ENCODE measurements around the gene COQ10A.
A peak's percentile ranks its signal among the peaks of the same experiment; 100 is the strongest.

The COQ10A gene

DNA sequence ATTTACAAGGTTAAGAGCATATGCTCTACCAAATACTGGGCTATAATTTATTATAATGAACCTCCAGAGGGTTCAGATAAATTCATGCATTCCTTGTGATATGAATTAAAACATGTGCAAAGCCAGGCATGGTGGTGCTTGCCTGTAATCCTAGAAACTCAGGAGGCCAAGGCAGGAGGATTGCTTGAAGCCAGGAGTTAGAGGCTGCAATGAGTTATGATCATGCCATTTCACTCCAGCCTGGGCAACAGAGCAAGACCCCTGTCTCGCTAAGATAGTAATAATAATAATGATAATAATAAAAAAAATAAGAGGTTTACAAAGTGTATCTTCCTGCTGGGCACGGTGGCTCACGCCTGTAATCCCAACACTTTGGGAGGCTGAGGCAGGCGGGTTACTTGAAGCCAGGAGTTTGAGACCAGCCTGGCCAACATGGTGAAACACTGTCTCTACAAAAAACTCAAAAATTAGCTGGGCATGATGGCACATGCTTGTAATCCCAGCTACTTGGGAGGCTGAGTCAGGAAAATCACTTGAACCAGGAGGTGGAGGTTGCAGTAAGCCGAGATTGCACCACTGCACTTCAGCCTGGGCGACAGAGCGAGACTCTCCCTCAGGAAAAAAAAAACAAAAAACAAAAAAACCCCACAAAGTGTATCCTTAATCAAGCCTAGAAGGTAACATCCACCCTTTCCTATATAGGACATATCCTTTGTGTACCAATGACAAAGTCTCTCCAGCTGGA lies 40.7 kb downstream of the COQ10A start:
- Histone ChIP-seq H3K36me3 (ENCODE audit: insufficient read depth, low read length) (peaks cover 31% of the 10 kb centered on the region), H3K27ac (no peak overlapping the region), H3K9me3 (ENCODE audit: low read depth, low read length) (no peaks in the 10 kb centered on the region), H3K4me3 (no peak overlapping the region), H3K9ac (ENCODE audit: insufficient read length) (no peak overlapping the region)
- no peak for DNase-seq (ENCODE audit: low read depth, low spot score)
- TF ChIP-seq POLR2AphosphoS5 (IDR thresholded peaks at IDR 0.05; ENCODE audit: borderline replicate concordance, low read depth, low read length) (no peak), EZH2 (IDR thresholded peaks at IDR 0.05) (no peak), FOXP2 (optimal IDR thresholded peaks at IDR 0.05; ENCODE audit: control extremely low read depth, extremely low read length, insufficient read depth) (no peak)

DNA sequence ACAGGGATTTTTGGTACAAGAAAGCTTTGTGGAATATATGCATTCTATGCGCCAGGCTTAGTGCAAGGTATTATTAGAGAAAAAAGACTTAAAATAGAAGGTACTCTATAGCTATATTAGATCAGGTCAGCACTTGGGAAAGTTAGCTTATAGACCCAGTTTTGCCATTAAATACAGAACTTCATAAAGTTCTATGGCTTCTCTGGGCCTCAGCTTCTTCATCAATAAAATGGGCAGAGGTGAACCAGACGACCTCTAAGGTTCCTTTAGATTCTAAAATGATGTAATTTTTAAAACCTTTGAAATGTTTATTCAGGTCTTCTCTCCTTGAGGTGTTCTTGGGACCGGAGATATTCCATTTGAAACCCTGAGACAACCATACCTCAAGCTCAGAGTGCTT lies 42.0 kb downstream of the COQ10A start:
- Histone ChIP-seq H3K4me3 (no peak overlapping the region), H3K27ac (no peak overlapping the region), H3K9ac (ENCODE audit: insufficient read length) (no peak overlapping the region), H3K9me3 (ENCODE audit: low read depth, low read length) (no peaks in the 10 kb centered on the region), H3K36me3 (ENCODE audit: insufficient read depth, low read length) (peaks cover 31% of the 10 kb centered on the region)
- TF ChIP-seq POLR2AphosphoS5 (IDR thresholded peaks at IDR 0.05; ENCODE audit: borderline replicate concordance, low read depth, low read length) (no peak), FOXP2 (optimal IDR thresholded peaks at IDR 0.05; ENCODE audit: control extremely low read depth, extremely low read length, insufficient read depth) (no peak), EZH2 (IDR thresholded peaks at IDR 0.05) (no peak)
- no peak for DNase-seq (ENCODE audit: low read depth, low spot score)

- H3K36me3 ChIP-seq (ENCODE audit: insufficient read depth, low read length), result peaks cover 30% of the 10 kb centered on the region
- H3K27ac ChIP-seq, result no peak overlapping the region
- no peak for DNase-seq (ENCODE audit: low read depth, low spot score)
- H3K9ac ChIP-seq (ENCODE audit: insufficient read length), result no peak overlapping the region
- no peak overlapping the region for H3K4me3 ChIP-seq
- no peaks in the 10 kb centered on the region for H3K9me3 ChIP-seq (ENCODE audit: low read depth, low read length)
- no peak for TF ChIP-seq EZH2 (IDR thresholded peaks at IDR 0.05)
- TF ChIP-seq POLR2AphosphoS5 (IDR thresholded peaks at IDR 0.05; ENCODE audit: borderline replicate concordance, low read depth, low read length), result no peak
- no peak for TF ChIP-seq FOXP2 (optimal IDR thresholded peaks at IDR 0.05; ENCODE audit: control extremely low read depth, extremely low read length, insufficient read depth)
Measured at GRCh38 chr12:56311003-56311402, 44.3 kb downstream of the COQ10A start.

GRCh38 chr12:56315249-56315621 lies 48.5 kb downstream of the COQ10A start:
- no peak for DNase-seq (ENCODE audit: low read depth, low spot score)
- no peak overlapping the region for H3K27ac ChIP-seq
- H3K9me3 ChIP-seq (ENCODE audit: low read depth, low read length), result no peaks in the 10 kb centered on the region
- H3K4me3 ChIP-seq, result peak overlapping the region; percentile 98
- peaks cover 20% of the 10 kb centered on the region for H3K36me3 ChIP-seq (ENCODE audit: insufficient read depth, low read length)
- peak overlapping the region; percentile 92 for H3K9ac ChIP-seq (ENCODE audit: insufficient read length)
- TF ChIP-seq POLR2AphosphoS5 (IDR thresholded peaks at IDR 0.05; ENCODE audit: borderline replicate concordance, low read depth, low read length) (no peak), FOXP2 (optimal IDR thresholded peaks at IDR 0.05; ENCODE audit: control extremely low read depth, extremely low read length, insufficient read depth) (no peak), EZH2 (IDR thresholded peaks at IDR 0.05) (no peak)

DNA sequence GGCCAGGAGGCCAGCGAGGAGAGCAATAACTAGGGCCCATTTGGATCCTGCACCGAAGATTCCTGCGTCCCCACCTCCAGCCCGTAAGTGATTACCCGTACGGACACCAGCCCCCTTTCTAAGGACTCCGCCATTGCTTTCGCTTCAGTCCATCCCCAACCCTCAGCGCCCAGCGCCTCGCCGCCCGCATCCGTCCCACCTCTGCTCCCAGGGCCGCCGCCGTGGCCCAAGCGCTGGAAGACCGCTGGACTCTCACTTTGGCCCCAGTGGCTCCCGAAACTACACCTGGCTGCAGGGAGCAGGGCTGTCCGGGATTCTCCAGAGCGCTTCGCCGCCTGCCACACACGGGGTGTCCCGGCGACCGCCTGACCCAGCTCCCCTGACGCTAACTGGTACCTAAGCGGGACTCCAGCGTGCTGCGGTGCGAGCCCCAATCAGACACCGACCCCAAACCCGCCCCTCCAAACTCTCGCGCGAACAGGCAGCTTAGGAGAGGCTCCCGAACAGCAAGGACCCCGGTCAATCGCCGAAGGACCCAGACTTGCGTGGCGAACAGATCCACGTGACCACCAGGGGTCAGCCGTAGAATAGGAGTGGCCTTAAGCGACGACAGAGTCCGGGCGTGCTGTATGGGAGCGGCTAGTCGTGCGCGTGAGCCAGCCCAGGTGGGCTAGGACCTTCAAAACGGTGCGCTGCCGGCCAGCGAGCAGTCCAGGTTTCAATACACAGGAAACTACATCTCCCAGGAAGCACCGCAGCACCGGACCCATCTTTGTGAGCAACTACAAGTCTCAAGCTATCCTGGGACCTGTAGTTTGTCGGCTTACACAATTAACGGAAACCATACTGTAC lies 49.1 kb downstream of the COQ10A start, which contains the start of gene CNPY2:
Gene CNPY2, minus strand, starts transcription at position 367 of the 852 bp plus-strand sequence. CDS start 771 bp downstream, outside the sequence.
- peak within 1 kb of the TSS; percentile 98 for H3K4me3 ChIP-seq
- TF ChIP-seq FOXP2 (optimal IDR thresholded peaks at IDR 0.05; ENCODE audit: control extremely low read depth, extremely low read length, insufficient read depth) (peak; percentile 74), POLR2AphosphoS5 (IDR thresholded peaks at IDR 0.05; ENCODE audit: borderline replicate concordance, low read depth, low read length) (peak; percentile 94), EZH2 (IDR thresholded peaks at IDR 0.05) (no peak)
- peak within 1 kb of the TSS; percentile 92 for H3K9ac ChIP-seq (ENCODE audit: insufficient read length)
- H3K9me3 ChIP-seq (ENCODE audit: low read depth, low read length), result no peaks in the 10 kb centered on the region
- H3K36me3 ChIP-seq (ENCODE audit: insufficient read depth, low read length), result peaks cover 14% of the 10 kb centered on the region
- DNase-seq (ENCODE audit: low read depth, low spot score), result peak; percentile 87
- H3K27ac ChIP-seq, result peak within 1 kb of the TSS; percentile 88

DNA sequence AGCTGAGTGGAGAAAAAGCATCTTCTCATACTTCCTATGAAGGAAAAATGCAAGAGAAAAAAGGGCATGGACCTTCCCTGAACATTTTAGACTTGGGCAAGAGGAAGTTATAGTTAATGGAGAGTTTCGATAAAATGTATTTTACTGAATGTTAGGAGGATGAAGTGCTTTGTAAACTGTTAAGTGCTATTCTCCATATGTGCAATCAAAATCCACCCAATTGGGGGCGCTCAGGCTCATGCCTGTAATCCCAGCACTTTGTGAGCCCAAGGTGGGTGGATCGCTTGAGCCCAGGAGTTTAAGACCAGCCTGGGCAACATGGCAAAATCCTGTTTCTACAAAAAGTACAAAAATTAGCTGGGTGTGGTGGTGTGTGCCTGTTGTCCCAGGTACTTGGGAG lies 50.9 kb downstream of the COQ10A start:
- DNase-seq (ENCODE audit: low read depth, low spot score), result no peak

More for the DNA sequence above, 50.9 kb downstream of the COQ10A start:
- H3K36me3 ChIP-seq (ENCODE audit: insufficient read depth, low read length), result peaks cover 9% of the 10 kb centered on the region; the same call in 1 of the 2 replicates
- no peak overlapping the region for H3K27ac ChIP-seq
- no peak overlapping the region for H3K4me3 ChIP-seq
- H3K9me3 ChIP-seq (ENCODE audit: low read depth, low read length), result no peaks in the 10 kb centered on the region
- H3K9ac ChIP-seq (ENCODE audit: insufficient read length), result no peak overlapping the region
- no peak for TF ChIP-seq FOXP2 (optimal IDR thresholded peaks at IDR 0.05; ENCODE audit: control extremely low read depth, extremely low read length, insufficient read depth)
- no peak for TF ChIP-seq EZH2 (IDR thresholded peaks at IDR 0.05)
- no peak for TF ChIP-seq POLR2AphosphoS5 (IDR thresholded peaks at IDR 0.05; ENCODE audit: borderline replicate concordance, low read depth, low read length)

All from SK-N-MC (cell line).